ENCODE measurements around the gene LRIT2. TPM values are rescaled to one million over a fixed set of nuclear protein-coding genes. Genes with fewer than 3 reads are reported as not detected.

Gene LRIT2
- polyA plus RNA-seq, 1 donor from 2014 or later, result not detected

- H3K4me2 ChIP-seq (ENCODE audit: low read length), result no peak overlapping the region
- no peak overlapping the region for H3K9ac ChIP-seq (ENCODE audit: low read length)
- no peaks in the 10 kb centered on the region for H3K9me3 ChIP-seq (ENCODE audit: low read length)
- no peak overlapping the region for H3K27ac ChIP-seq (ENCODE audit: low read length)
- H3F3A ChIP-seq (ENCODE audit: insufficient read depth, low read length, poor library complexity, severe bottlenecking), result no peaks in the 10 kb centered on the region
- no peak for TF ChIP-seq REST (IDR thresholded peaks at IDR 0.05; ENCODE audit: borderline replicate concordance)
- TF ChIP-seq EZH2 (IDR thresholded peaks at IDR 0.05; ENCODE audit: borderline replicate concordance, insufficient read depth, low read length, poor library complexity, severe bottlenecking), result no peak
- no peak for TF ChIP-seq SMC3 (conservative IDR thresholded peaks at IDR 0.05; ENCODE audit: poor library complexity)
- no peak for TF ChIP-seq RAD21 (conservative IDR thresholded peaks at IDR 0.05)
- no peak for TF ChIP-seq EP300 (conservative IDR thresholded peaks at IDR 0.05; ENCODE audit: poor library complexity, severe bottlenecking)
- no peak for TF ChIP-seq POLR2AphosphoS5 (IDR thresholded peaks at IDR 0.05)
- TF ChIP-seq MXI1 (conservative IDR thresholded peaks at IDR 0.05; ENCODE audit: poor library complexity, severe bottlenecking), result no peak
- TF ChIP-seq CTCF (IDR thresholded peaks at IDR 0.05; ENCODE audit: poor library complexity, severe bottlenecking), result no peak
- no peak for TF ChIP-seq TAF1 (IDR thresholded peaks at IDR 0.05; ENCODE audit: low read depth)
- no peak overlapping the region for H3K4me3 ChIP-seq (ENCODE audit: low read length)
- no peaks in the 10 kb centered on the region for H3K79me2 ChIP-seq (replicated peaks; ENCODE audit: insufficient read depth, low read length)
- H4K20me1 ChIP-seq (ENCODE audit: insufficient read depth), result no peaks in the 10 kb centered on the region
- H2AFZ ChIP-seq (ENCODE audit: low read depth, low read length), result no peak overlapping the region
- no peaks in the 10 kb centered on the region for H3K9me2 ChIP-seq (ENCODE audit: insufficient read depth, low read length)
- H3K36me3 ChIP-seq (ENCODE audit: insufficient read depth, low read length), result no peaks in the 10 kb centered on the region
- H3K27me3 ChIP-seq (ENCODE audit: insufficient read depth, low read depth, low read length), result no peaks in the 10 kb centered on the region
Measured at GRCh38 chr10:84227810-84228209, 2.5 kb upstream of the LRIT2 start.

- H3K79me2 ChIP-seq (replicated peaks; ENCODE audit: insufficient read depth, low read length), result no peaks in the 10 kb centered on the region
- H3K4me3 ChIP-seq (ENCODE audit: low read length), result no peak overlapping the region
- no peak overlapping the region for H3K9ac ChIP-seq (ENCODE audit: low read length)
- no peak overlapping the region for H3K27ac ChIP-seq (ENCODE audit: low read length)
- H3K9me2 ChIP-seq (ENCODE audit: insufficient read depth, low read length), result no peaks in the 10 kb centered on the region
- no peaks in the 10 kb centered on the region for H3K36me3 ChIP-seq (ENCODE audit: insufficient read depth, low read length)
- H3F3A ChIP-seq (ENCODE audit: insufficient read depth, low read length, poor library complexity, severe bottlenecking), result no peaks in the 10 kb centered on the region
- no peak overlapping the region for H2AFZ ChIP-seq (ENCODE audit: low read depth, low read length)
- TF ChIP-seq TAF1 (IDR thresholded peaks at IDR 0.05; ENCODE audit: low read depth) (no peak), POLR2AphosphoS5 (IDR thresholded peaks at IDR 0.05) (no peak), REST (IDR thresholded peaks at IDR 0.05; ENCODE audit: borderline replicate concordance) (no peak), SMC3 (conservative IDR thresholded peaks at IDR 0.05; ENCODE audit: poor library complexity) (no peak), MXI1 (conservative IDR thresholded peaks at IDR 0.05; ENCODE audit: poor library complexity, severe bottlenecking) (no peak), RAD21 (conservative IDR thresholded peaks at IDR 0.05) (no peak), CTCF (IDR thresholded peaks at IDR 0.05; ENCODE audit: poor library complexity, severe bottlenecking) (no peak), EP300 (conservative IDR thresholded peaks at IDR 0.05; ENCODE audit: poor library complexity, severe bottlenecking) (no peak), EZH2 (IDR thresholded peaks at IDR 0.05; ENCODE audit: borderline replicate concordance, insufficient read depth, low read length, poor library complexity, severe bottlenecking) (no peak)
- H3K9me3 ChIP-seq (ENCODE audit: low read length), result no peaks in the 10 kb centered on the region
- H3K4me2 ChIP-seq (ENCODE audit: low read length), result no peak overlapping the region
- H3K27me3 ChIP-seq (ENCODE audit: insufficient read depth, low read depth, low read length), result no peaks in the 10 kb centered on the region
- H4K20me1 ChIP-seq (ENCODE audit: insufficient read depth), result no peaks in the 10 kb centered on the region
Measured at GRCh38 chr10:84226616-84227015, 1.3 kb upstream of the LRIT2 start.

Data from neural cell (in vitro differentiated cells).